Stimulated activated CD4-positive, alpha-beta T cell treated with anti-CD3 and anti-CD28 coated beads, Interleukin-15, amount 100 ng/mL, for 24 hours (primary cell): ENCODE data around the gene C20orf204.

ENCODE experiments used
- DNase-seq: peaks from one replicate; pipeline ENCODE4 v3.0.0-alpha.2; 2020

Gene C20orf204

GRCh38 chr20:64072498-64073063 lies 36.6 kb downstream of the C20orf204 start:
- DNase-seq, result no peak

GRCh38 chr20:64073476-64074183 lies 37.6 kb downstream of the C20orf204 start:
- no peak for DNase-seq

- DNase-seq, result no peak
Measured at GRCh38 chr20:64074184-64074789, 38.3 kb downstream of the C20orf204 start.

- no peak for DNase-seq
Measured at GRCh38 chr20:64074963-64075362, 39.0 kb downstream of the C20orf204 start.

- DNase-seq, result no peak
Measured at GRCh38 chr20:64075556-64075955, 39.6 kb downstream of the C20orf204 start.

- no peak for DNase-seq
Measured at GRCh38 chr20:64076061-64076997, 40.3 kb downstream of the C20orf204 start.

GRCh38 chr20:64077094-64077493 lies 41.1 kb downstream of the C20orf204 start:
- peak; percentile 68 for DNase-seq

GRCh38 chr20:64077541-64077875 lies 41.5 kb downstream of the C20orf204 start:
- no peak for DNase-seq

GRCh38 chr20:64077876-64078551 lies 42.0 kb downstream of the C20orf204 start:
- peak; percentile 68 for DNase-seq

GRCh38 chr20:64078934-64079272 lies 42.9 kb downstream of the C20orf204 start:
- no peak for DNase-seq

GRCh38 chr20:64079273-64080012 lies 43.5 kb downstream of the C20orf204 start, which contains the start of gene RGS19:
RGS19 (minus strand) TSS chr20:64079518; CDS start chr20:64076886, 2,632 bp downstream.
- DNase-seq, result peak; percentile 84

GRCh38 chr20:64080013-64080812 lies 44.2 kb downstream of the C20orf204 start, which contains the start of gene OPRL1:
OPRL1 (plus strand) TSS chr20:64080082; CDS start chr20:64092721, 12,639 bp downstream.
- no peak for DNase-seq

- DNase-seq, result no peak
Measured at GRCh38 chr20:64080813-64081623, 45.0 kb downstream of the C20orf204 start.

- no peak for DNase-seq
Measured at GRCh38 chr20:64081624-64081964, 45.6 kb downstream of the C20orf204 start.

GRCh38 chr20:64082126-64082731 lies 46.2 kb downstream of the C20orf204 start:
- DNase-seq, result no peak

GRCh38 chr20:64082820-64083377 lies 46.9 kb downstream of the C20orf204 start:
- DNase-seq, result no peak

GRCh38 chr20:64083378-64083803 lies 47.4 kb downstream of the C20orf204 start:
- peak; percentile 85 for DNase-seq

GRCh38 chr20:64083804-64084684 lies 48.1 kb downstream of the C20orf204 start, which contains the start of gene LKAAEAR1:
LKAAEAR1 (minus strand) TSS chr20:64084398; CDS start chr20:64084219, 179 bp downstream.
- no peak for DNase-seq
